ENCODE data around the gene TP53INP2. TPM values are rescaled to one million over a fixed set of nuclear protein-coding genes. Genes with fewer than 3 reads are reported as not detected.

The TP53INP2 gene
- total RNA-seq, 1 donor from 2014 or later, result 10.9 TPM

DNA sequence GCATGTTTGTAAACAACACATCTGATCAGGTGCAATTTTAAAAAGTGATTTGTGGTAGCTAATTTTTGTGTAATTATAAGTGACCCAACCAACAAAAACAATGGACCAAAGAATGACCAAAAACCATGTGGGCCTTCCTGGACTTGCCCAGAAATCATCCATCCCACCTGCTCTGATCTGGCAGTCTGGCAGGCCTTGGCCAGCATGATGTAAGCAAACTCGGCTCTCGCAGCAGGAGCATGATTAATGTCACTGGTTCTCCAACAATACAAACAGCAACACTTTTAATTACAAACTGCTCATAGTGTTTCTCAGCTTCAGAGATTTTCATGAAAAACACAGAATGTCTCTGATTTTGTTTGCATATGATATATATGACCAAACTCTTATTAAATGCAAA lies 16.1 kb downstream of the TP53INP2 start:
- DNase-seq (ENCODE audit: low read depth), result no peak

DNA sequence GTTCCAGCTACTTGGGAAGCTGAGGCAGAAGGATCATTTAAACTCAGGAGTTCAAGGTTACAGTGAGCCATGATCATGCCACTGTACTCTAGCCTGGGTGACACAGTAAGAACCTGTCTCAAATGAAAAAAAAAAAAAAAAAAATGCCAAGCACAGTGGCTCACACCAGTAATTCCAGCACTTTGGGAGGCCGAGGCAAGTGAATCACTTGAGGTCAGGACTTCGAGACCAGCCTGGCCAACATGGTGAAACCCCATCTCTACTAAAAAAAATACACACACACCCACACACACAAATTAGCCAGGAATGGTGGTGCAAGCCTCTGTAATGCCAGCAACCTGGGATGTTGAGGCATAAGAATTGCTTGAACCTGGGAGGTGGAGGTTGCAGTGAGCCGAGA lies 18.4 kb downstream of the TP53INP2 start:
- peak; percentile 34 for DNase-seq (ENCODE audit: low read depth)

DNA sequence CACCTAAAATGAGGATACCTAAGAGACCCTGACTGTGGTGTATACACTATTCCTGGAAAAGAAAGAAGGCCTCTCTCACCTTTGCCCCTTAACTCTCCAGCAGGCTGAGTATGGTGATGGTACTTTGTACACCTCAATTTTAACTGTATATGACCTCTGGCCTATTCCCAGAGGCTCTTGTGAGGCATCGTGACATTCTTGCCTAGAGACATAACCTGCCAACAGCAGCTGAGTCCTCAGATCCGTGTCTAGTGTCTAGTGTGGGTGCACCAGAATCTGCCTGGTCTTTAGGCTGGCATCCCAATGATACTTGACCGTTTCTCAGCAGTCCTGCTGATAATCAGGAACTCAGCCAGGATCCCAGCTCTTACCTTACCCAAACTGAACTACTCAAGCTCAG lies 20.0 kb downstream of the TP53INP2 start:
- DNase-seq (ENCODE audit: low read depth), result no peak

DNA sequence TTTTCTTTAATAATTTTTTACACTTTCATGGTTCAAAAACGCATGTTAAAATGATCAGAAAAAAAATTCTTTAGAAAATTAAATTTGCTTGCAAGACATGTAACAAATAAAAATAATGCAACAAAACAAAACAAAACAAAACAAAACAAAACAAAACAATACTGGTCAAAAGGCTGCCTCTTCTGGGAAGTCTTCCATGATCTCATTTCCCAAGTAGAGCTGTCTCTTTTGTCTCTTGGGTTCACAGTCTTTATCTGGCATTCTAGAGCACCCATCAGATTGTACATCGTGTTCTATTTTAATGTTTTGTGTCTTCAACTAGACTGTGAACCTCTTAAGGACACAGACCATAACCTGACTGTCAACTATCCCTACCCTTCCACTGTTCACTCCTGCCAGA lies 25.3 kb downstream of the TP53INP2 start:
- DNase-seq (ENCODE audit: low read depth), result no peak

DNA sequence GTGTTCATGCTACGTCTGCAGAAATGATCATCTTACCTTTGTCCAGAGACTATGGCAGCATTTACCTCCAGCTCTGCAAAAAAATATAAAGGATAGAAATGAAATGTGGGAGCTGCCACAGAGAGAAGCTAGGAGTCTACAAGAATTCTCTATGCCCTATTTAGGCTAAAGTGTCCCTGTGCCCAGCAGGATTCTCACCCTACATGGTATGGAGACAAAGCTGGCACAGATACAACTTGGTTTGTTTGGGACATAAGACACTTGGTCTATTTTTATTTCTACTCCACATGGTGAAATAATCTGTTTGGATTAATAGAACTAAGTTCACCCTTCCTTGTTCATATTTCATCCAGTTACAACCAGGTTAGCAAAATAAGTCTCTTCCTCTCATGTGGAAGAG lies 28.4 kb downstream of the TP53INP2 start:
- no peak for DNase-seq (ENCODE audit: low read depth)

DNA sequence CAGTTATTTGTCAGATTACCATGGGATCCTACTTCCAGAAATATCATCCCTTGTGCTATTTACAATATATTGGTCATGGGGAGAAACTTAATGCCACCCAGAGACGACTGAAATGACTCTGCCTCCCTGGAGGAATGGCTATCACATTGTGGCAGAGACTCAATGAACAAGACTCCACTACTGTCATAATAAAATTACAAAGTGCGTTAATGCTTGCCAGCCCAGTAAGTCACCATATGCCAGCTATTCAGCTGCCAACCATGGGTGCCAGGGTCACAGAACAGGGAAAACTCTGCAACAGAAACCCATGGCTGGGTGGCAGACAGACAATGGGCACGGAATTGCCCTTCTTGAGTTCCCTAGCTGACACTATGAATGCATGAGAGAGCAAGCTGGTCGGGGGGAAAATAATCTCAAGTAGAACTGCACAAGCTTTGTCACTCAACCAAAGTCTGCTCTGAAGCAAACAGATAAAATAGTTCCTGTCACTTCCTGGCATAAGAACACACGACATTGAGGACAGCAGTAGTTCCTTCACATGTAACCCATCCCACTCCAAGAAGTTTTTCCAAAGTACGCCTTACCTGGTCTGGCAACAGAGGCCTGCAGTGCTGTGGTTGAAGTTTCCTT lies 32.1 kb downstream of the TP53INP2 start:
- DNase-seq (ENCODE audit: low read depth), result no peak

DNA sequence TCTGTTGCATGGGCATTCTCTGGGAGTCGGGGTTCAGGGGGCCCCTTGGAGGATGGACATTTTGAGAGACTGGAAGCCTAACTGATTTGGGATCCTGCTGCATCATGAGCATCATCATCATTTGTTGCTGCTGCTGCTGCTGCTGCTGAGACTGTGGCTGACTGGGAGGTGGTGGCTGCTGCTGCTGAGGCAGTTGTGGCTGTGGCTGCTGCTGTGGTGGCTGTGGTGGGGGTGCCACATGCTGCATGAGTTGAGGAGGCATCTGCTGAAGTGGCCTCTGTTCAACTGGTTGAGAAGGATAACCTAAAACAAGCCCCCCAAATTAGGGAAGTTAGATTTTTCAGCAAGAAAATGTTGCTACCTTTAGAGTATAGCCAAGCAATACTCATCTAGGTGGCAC lies 38.9 kb downstream of the TP53INP2 start:
- no peak for DNase-seq (ENCODE audit: low read depth)

DNA sequence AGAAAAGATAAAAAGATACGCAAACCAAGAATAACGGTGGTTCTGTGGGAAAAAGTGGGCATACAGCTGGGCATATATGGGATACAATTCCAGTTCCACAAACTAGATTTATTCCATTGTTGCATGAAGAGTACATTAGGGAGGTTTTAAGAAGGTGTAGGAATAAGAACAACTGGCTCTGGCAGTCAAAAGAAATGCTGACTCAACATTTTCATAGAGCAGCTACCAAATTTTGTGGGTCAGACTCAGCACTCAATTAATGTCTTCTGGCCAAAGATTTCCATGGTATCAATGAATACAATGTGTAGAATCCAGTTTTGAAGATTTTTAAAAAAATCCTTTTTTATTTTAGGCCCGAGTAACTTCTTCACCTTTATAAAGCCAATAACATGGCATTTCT lies 40.2 kb downstream of the TP53INP2 start:
- DNase-seq (ENCODE audit: low read depth), result no peak

DNA sequence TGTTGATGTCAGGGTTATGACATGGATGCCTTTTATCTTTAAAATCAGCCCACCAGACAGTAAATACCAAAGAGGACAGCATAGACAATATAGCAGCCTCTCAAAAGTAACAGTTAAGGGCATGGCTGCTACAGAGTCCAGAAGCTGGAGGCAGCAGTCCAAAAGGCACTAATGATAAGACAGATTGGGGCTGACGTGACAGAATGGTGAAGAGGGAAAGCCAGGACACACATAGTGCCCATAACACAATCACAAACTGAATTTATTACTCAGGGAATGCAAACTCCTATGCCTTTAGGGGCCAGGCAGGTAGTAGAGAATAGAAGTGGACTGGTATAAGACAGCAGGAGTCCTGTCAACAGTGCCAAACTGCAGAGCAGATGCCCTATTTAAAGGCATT lies 40.7 kb downstream of the TP53INP2 start:
- DNase-seq (ENCODE audit: low read depth), result no peak

DNA sequence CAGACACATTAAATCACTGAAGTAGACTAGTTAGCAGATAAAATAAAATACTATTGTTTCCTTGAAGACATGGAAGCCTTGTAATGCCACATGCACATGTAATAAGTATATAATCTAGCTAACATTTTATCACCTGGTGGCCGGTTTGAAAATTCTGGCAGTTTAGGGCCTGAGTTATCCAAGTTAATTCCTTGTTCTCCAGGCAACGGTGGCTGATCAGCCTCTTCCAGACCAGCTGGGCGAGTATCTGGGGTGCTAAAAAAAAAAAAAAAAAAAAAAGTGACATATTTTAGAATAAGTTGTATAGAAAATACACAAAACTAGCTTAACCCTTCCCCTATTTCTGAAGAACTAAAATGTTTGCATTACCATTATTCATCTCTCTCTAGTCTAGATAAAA lies 42.5 kb downstream of the TP53INP2 start:
- no peak for DNase-seq (ENCODE audit: low read depth)

DNA sequence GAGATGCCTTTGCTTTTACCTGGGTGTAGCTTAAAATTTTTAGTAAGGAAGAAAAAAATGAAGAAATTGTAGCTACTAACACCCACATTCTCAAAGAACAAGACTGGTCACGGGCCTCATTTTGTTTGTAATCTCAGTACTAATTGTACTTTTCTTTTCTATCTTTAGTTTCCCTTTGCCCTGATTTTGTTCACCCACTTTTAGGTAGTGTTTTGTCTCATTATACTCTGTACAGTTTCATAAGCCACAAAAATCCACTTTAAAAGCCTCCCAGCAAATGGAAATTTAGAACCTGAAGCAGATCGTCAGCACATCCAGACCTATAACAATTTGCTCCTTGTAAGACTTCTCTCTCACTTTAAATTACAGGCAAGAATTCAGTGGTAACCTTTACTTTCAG lies 43.3 kb downstream of the TP53INP2 start:
- no peak for DNase-seq (ENCODE audit: low read depth)

DNA sequence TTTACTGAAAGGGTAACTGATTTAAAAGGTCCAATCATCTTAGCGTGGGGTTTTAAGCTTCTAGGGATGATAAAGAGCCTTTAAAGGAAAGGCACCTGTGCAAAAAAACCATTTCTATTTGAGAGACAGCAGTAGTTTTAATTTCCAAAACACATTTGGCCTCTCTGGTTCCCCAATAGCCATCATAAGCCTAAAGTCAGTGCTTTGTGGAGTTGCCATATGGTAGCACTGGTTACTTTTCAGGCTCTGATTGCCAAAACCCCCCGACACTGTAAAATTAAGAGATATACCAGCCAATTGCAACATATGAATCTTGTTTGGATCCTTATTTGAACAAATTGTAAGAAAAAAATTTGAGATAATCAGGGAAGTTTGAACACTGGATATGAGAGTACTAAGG lies 44.6 kb downstream of the TP53INP2 start:
- no peak for DNase-seq (ENCODE audit: low read depth)

DNA sequence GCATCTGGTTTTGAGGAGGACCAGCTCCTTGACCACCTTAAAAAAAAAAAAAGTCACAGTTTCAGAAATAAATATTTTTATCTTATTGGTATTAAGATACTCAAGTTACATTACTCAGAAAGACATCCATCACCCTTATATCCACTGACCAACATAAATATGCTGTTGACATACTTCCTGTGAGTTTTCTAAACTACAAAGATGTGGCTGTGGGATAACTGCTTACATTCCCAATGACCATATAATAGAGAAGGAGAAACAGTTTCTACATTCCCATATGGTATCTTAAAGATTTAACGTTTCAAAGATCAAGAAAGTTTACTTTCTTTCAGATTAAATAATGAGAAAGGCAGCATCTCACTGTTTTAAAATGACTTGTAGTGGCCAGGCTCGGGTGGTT lies 46.3 kb downstream of the TP53INP2 start:
- no peak for DNase-seq (ENCODE audit: low read depth)

DNA sequence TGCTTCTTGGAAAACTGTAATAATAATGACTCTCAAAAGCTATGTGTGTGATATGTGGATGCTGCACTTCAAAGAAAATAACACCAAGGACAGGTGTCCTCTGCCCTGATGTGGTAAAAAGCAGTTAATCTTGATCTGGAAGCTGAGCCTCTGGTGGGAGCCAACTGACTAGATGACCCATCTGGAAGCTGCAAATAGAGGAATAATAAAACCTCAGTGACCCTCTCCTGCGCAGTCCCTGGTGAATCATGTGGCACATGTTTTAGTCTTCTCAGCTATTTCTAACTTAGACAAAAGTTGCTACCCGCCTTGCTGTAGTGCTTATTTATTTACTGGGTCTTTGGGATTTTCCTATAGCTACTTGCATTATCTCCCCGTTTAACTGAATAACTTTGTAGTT lies 47.3 kb downstream of the TP53INP2 start:
- DNase-seq (ENCODE audit: low read depth), result no peak

DNA sequence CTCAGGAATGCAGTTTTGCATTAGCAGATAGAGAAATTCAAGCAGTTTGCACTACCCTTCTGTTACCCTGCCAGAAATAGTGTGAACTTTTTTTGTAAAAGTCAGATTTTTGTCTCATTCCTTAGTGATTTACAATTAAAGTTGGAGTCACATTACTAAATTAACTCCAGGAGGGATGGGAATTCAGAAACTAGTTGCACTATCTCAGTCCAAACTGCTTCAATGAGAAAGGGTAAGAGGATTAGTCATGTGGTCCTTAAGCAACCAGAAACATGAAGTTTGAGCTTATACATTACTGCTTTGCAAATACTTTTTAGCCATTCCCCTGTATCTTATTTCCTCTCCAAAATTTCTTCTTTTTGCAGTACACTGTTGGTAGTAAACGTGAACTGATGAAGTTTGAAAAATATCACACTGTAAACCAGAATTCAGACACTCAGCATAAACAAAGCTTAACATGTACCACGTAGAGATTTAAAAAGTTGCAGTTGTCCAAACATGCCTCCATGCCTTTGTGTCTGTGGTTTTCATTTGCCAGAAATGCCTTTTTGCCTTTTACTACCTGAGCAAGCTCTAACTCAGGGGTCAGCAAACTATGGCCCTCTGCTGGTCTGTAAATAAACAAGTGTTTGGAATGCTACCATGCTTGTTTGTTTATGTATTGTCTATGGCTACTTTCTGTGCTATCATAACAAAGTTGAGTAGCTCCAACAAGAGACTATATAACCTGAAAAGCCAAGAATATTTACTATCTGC lies 49.7 kb downstream of the TP53INP2 start:
- DNase-seq (ENCODE audit: low read depth), result no peak

DNA sequence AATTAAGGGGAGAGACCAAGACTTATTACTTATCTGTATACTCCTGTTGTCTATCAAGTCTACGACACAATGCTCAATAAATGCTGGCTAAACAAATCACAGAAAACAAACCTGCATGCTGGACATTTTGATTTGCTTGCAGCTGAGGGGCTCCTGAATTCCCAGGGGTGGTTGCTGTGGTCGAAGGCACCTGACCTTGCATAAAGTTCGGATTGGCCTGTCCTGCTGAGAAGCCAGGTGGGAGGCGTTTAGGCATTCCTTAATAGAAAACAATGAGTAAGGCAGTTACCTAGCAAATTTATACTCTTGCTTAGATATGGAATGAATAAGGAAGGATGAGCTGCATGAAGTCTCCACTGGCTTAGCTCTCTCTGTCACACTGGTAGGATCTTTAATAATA lies 50.5 kb downstream of the TP53INP2 start:
- no peak for DNase-seq (ENCODE audit: low read depth)

DNA sequence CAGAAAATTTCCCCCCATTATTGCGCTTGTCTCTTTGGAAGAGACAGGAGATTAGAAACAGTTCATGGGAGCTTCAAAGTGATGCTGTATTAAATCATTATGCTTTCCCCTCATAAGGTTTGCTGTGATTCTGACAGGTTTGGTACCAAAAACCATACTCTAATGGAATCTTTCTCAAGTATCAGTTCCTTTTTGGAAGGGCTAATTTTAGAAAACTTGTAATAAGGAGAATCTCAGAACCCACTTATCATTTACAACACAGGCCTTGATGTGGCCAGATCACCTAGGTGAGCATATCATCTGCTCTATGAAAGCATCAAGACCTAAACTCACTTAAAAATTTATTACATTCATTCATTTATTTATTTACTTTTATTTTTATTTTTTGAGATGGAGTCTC lies 51.2 kb downstream of the TP53INP2 start:
- DNase-seq (ENCODE audit: low read depth), result no peak

DNA sequence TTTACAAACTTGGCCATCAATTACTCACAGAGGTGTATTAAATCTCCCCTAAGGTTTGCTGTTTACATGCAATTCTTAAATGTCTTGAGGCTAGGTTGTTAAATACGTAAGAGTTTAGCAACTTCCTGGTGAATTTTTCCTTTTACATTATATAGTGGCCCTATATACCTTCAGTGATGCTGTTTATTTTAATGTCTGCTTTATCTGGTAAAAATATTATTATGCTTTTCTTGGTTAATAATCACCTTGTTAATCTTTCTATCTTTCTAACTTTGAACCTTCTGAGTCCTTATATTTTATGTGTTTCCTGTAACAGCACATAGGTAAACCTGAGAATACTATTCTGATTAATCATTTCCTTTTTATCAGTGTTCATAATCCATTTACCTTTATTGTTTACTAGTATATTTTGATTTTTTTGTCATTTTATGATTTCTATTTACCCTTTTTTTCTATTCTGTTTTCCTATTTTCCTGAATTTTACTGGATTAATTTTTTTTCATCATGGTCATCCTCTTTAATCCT lies 57.9 kb downstream of the TP53INP2 start:
- DNase-seq (ENCODE audit: low read depth), result no peak

Other genes starting within 250 kb of the TP53INP2 start
- 30.6 and 60.1 TPM in 2 replicates for gene DYNLRB1, start 187.9 kb upstream of the TP53INP2 start, total RNA-seq
- 14.9 and 43.3 TPM in 2 replicates for gene MAP1LC3A, start 145.6 kb upstream of the TP53INP2 start, total RNA-seq
- gene PIGU, start 27.3 kb upstream of the TP53INP2 start, total RNA-seq, result 6.6 and 9.7 TPM in 2 replicates
- 3.8 and 10.9 TPM in 2 replicates for gene NCOA6, start 121.3 kb downstream of the TP53INP2 start, total RNA-seq
- gene GGT7, start 168.5 kb downstream of the TP53INP2 start, total RNA-seq, result 4.3 and 16.9 TPM in 2 replicates
- gene ACSS2, start 172.3 kb downstream of the TP53INP2 start, total RNA-seq, result 38.2 and 45.9 TPM in 2 replicates

Data from renal cortical epithelial cell (primary cell).